Measurements from ENCODE around the gene APBA1.

GRCh38 chr9:69633716-69634115 lies 38.5 kb downstream of the APBA1 start:
- no peak for TF ChIP-seq CTCF (IDR thresholded peaks at IDR 0.05; ENCODE audit: borderline replicate concordance, extremely low read depth, low read length, poor library complexity, severe bottlenecking)
- TF ChIP-seq EZH2 (IDR thresholded peaks at IDR 0.05; ENCODE audit: borderline replicate concordance, low read depth, low read length, severe bottlenecking) = no peak
